IPS DF 19.7 (cell line): ENCODE measurements around the gene PPM1D.
"Not testable (repeated sequence)": the region's sequence is repeated elsewhere in the genome, so short reads cannot be mapped to it uniquely, and the experiment has no call there.

ENCODE experiments used
- DNase-seq: peaks from one replicate; pipeline ENCODE4 v3.0.0-alpha.2; 2013; ENCODE audit warnings: low read depth, low spot score

PPM1D gene

DNA sequence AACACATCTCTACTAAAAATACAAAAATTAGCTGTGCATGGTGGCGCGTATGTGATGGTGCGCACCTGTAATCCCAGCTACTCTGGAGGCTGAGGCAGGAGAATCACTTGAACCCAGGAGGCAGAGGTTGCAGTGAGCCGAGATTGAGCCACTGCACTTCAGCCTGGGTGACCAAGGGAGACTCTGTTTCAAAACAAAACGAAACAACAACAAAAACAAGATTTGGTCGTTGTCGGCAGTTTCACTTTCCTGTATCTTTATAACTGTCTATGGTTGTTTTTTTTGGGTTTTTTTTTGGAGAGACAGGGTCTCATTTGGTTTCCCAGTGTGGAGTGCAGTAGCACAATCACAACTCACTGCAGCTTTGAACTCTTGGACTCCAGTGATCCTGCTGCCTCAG, 68.7 kb downstream of the PPM1D start:
- DNase-seq = not testable (repeated sequence)

DNA sequence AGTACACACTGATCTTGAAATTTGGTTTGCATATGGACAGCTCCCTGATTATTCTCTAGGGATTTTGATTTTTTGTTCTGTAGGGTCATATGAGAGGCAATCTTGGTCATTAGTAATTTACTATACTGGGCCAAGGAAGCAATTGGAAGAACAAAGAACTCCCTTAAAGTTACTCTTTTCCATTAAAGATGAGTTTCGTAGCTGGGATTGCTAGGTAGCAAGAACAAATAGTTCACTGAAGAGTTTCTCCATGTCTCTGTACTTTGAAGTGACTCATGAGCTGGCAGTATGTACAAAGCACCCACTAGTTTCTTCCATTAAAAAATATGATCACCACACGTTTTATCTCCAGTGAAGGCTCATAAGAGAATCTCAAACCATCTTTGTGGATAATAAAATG, 71.5 kb downstream of the PPM1D start:
- DNase-seq = no peak

DNA sequence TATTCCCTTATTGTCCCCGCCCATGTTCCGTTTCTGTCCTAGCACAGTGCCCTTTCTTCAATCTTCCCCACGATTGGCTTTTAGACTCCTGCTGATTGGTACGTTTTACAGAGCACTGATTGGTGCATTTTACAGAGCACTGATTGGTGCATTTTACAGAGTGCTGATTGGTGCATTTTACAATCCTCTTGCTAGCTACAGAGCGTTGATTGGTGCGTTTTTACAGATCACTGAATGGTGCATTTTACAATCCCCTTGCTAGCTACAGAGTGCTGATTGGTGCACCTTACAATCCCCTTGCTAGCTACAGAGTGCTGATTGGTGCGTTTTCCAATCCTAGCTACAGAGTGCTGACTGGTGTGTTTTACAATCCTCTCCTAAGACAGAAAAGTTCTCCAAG, 74.6 kb downstream of the PPM1D start:
- DNase-seq = not testable (repeated sequence)

DNA sequence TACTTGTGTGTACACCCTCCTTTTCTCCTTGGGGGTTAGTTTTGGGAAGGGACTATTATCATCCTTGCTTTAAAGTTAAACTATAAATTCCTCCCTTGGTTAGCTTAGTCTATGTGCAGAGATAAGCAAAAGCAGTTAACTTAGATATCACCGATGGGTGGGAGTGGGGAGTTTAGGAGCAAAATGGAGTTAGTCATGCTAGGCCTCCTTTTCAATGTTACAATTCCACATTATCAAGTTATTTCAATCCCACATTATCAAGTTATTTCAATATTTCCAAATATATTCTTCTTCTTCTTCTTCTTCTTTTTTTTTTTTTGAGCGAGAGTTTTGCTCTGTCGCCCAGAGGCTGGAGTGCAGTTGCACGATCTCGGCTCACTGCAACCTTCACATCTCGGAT, 76.0 kb downstream of the PPM1D start:
- DNase-seq = no peak

DNA sequence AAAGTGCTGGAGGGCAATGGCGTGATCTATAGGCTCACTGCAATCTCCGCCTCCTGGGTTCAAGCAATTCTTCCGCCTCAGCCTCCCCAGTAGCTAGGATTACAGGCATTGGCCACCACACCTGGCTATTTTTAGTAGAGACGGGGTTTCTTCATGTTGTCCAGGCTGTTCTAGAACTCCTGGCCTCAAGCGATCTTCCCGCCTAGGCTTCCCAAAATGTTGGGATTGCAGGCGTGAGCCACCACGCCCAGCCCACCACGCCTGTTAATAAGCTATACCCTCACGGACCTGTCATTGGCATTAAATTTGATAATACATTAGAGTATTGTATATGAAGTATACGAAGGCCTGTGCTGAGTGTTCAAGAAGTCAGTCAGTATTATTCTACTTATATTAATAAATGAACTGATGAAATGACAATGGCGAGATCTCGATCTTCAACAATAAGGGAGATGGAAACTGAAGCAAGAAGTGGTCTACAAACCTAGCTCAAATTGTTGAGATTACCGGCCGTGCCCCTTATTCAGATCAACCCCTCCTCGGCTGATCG, 76.8 kb downstream of the PPM1D start:
- DNase-seq = no peak

DNA sequence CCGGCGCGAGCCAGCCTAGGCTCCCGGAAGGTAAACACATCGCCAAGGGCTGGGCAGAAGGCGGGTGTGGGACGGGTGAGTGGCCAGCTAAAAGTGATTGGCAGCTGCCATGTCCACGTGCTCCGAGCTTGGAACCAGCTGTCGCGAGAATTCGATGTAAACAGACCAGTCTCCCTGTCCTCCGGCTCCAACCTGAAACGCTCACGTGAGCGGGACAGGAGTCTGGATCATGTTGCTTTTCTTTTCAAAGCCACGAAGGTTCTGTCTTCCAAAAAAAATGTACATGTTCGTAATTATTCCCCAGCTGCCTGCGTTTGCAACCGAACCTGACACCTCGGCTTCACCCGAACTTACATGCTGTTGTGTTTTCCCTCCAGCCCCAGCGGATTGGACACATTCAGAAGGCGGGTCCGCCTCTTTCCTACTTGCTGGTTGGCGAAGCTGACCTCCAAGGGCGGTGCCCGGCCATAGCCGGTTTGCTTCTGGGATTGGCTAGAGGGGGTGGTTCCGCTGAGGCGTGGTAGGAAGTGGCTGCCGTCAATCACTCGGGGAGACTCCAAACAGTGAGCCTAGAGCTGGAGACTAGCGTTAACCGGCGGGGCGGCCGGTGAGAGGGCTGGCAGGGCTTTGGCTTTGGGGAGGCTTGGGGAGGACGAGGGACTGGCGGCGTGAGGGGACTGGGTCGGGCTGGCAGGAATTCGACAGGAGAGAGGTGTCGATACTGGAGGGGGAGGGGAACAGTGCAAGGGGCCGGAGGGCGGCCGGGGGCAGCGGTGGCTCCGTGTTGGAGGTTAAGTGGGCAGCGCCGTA, 77.5 kb downstream of the PPM1D start, which contains the start of gene BCAS3:
TSS of gene BCAS3 (plus strand) at position 544 of the 810 bp plus-strand sequence.
- peak; percentile 98 for DNase-seq

DNA sequence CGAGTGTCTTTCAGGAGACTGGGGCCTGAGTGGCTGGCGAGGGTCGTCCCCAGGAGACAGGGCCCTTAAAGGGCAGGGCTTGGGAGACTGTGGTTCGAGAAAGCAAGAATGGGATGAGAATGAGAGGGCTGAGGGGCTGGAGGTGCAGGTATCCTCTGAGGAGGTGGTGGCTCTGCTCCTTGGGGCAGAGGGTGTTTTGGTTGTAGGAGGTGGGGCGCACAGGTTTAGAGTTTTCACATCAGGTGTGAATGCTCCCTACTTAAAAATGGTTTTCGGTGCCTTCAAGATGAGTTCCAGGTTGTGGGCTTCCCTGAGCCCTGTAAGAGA, 78.1 kb downstream of the PPM1D start:
- DNase-seq = no peak

DNA sequence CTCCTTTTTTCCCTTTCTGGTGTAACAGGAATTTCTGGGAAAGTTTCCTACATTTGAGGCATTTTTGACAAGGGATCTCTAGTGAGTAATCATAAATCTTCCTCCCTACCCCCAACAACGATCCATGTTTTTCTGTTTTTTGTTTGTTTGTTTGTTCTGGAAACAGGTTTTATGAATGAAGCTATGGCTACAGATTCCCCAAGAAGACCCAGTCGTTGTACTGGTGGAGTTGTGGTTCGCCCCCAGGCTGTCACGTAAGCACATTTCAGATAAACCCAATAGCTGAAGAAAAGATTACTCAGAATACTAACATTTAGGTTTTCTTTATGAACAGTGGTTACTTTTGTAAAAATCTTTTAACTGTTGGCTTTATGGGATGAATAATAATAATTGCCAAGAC, 79.3 kb downstream of the PPM1D start:
- no peak for DNase-seq

DNA sequence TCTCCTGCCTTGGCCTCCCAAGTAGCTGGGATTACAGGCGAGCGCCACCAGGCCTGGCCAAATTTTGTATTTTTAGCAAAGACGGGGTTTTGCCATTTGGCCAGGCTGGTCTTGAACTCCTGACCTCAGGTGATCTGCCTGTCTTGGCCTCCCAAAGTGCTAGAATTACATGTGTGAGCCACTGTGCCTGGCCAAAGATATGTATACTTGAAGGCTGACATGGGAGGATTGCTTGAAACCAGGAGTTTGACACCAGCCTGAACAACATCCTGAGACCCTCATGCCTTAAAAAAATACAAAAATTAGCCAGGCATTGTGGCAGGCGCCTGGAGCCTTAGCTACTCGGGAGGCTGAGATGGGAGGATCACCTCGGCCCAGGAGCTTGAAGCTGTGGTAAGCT, 80.8 kb downstream of the PPM1D start:
- DNase-seq = no peak

DNA sequence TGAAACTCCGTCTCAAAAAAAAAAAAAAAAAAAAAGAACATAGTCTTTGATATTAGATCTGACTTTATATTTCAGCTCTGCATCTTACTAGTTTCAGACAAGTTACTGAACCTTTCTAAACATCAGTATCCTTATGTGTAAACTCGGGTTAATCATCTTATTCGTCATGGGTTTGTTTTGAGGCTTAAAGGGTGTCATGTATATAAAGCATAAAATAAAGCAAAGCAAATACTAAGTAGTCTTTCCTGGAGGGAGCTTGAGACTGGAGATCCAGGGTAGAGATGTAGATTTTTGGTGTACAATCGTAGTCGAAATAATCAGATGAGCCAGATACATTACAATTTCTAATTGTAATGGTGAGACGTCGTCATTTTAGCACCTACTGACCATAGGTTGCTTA, 85.4 kb downstream of the PPM1D start:
- no peak for DNase-seq

DNA sequence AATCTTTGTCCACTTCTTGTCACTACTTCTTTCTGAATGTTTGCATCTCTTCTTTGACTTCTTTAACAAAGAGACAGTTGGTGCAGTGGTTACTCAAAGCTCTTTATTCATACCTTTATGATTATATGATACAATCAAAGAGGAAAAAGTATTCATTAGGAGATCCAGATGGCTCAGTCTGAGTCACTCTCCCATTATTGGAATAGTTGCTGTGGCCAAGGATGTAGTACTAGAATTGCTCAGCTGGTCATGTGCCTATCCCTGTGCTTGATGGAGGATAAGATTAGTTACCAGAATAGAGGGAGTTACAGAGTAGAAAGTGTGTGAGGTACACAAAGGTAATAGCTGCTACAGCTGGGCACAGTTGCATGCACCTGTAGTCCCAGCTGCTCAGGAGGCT, 96.0 kb downstream of the PPM1D start:
- no peak for DNase-seq

DNA sequence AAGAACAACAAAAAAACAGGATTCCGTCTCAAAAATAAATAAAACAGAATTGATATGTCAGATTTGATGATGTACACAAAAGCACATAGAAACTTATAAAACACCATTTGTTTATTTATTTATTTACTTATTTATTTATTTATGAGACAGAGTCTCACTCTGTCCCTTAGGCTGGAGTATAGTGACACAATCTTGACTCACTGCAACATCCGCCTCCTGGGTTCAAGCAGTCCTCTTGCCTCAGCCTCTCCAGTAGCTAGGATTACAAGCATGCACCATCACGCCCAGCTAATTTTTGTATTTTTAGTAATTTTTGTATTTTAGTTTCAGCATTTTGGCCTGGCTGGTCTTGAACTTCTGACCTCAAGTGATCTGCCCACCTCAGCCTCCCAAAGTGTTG, 99.1 kb downstream of the PPM1D start:
- DNase-seq = no peak

DNA sequence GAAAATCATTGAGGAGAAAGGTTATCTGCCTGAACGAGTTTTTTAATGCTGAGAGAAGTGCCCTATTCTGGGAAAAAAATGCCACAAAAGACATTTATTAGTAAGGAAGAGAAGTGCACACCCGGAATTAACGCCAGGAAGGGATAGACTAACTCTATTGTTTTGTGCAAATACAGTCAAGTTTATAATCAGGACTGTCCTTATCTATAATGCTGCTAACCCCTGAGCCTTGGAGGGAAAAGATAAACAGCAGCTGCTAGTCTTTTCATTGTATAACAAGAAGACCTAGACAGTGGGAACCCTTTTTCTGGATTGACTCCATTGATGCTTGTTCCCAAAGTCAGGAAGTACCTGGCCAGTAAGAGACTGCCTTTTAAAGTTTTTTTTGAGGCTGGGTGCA, 104.2 kb downstream of the PPM1D start:
- DNase-seq = no peak

DNA sequence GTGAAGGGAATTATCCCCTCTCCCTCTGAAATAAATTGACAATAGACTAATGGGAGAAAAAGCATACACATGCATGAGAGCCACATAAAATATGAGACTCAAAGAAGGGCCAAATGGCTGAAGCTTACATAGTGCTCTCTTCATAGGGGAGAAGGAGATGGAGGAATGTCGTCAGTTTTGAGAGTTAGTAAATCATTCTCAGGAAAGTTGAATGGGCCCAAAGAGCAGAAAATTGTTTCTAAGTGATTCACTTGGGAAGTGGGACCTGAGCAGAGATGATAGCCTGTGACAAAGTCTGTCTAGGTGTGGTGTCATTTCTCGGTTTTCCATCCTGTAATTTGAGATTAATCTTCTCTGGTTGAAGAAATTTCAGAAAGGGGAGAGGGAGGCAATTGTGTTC, 112.7 kb downstream of the PPM1D start:
- DNase-seq = no peak

DNA sequence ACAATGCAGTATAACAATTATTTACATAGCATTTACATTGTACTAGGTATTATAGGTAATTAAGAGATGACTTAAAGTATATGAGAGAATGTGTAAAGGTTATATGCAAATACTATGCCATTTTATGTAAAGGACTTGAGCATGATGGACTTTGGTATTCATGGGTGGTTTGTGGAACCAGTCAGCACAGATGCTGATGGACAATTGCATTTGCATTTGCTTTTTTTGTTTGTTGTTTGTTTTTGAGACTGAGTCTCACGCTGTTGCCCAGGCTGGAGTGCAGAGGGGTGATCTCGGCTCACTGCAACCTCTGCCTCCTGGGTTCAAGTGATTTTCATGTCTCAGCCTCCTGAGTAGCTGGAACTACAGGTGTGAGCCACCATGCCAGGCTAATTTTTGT, 113.6 kb downstream of the PPM1D start:
- no peak for DNase-seq
